Ishikawa (cell line): ENCODE results near the gene UNC5B.

Experiments
- CEBPB ChIP-seq: IDR thresholded peaks from 2 replicates; pipeline ENCODE4 v1.6.1; 2012
- CREB1 ChIP-seq: IDR thresholded peaks from 2 replicates; pipeline ENCODE4 v1.6.1; 2012; ENCODE audit warnings: low read depth
- EGR1 ChIP-seq: IDR thresholded peaks from 2 replicates; pipeline ENCODE4 v1.6.1; 2012
- EP300 ChIP-seq: IDR thresholded peaks from 2 replicates; pipeline ENCODE4 v1.6.1; 2012; ENCODE audit warnings: borderline replicate concordance
- FOXM1 ChIP-seq: IDR thresholded peaks from 2 replicates; pipeline ENCODE4 v1.6.1; 2012; ENCODE audit warnings: low read depth, borderline replicate concordance
- MAX ChIP-seq: IDR thresholded peaks from 2 replicates; pipeline ENCODE4 v1.6.1; 2012
- NFIC ChIP-seq: IDR thresholded peaks from 2 replicates; pipeline ENCODE4 v1.6.1; 2012
- RAD21 ChIP-seq: IDR thresholded peaks from 2 replicates; pipeline ENCODE4 v1.6.1; 2012; ENCODE audit warnings: low read depth
- TAF1 ChIP-seq: IDR thresholded peaks from 2 replicates; pipeline ENCODE4 v1.6.1; 2012; ENCODE audit warnings: low read depth, mild to moderate bottlenecking
- TCF12 ChIP-seq: IDR thresholded peaks from 2 replicates; pipeline ENCODE4 v1.6.1; 2012; ENCODE audit warnings: low read depth
- TEAD4 ChIP-seq: IDR thresholded peaks from 2 replicates; pipeline ENCODE4 v1.6.1; 2012
- USF1 ChIP-seq: IDR thresholded peaks from 2 replicates; pipeline ENCODE4 v1.6.1; 2012
- YY1 ChIP-seq: IDR thresholded peaks from 2 replicates; pipeline ENCODE4 v1.6.1; 2012; ENCODE audit warnings: low read depth
- ZBTB7A ChIP-seq: IDR thresholded peaks from 2 replicates; pipeline ENCODE4 v1.6.1; 2012; ENCODE audit warnings: low read depth
- TF ChIP-seq, protein P1 (sequence below): IDR thresholded peaks from 2 replicates; pipeline ENCODE4 v1.6.1; 2012; ENCODE audit warnings: low read depth, mild to moderate bottlenecking

The UNC5B gene

DNA sequence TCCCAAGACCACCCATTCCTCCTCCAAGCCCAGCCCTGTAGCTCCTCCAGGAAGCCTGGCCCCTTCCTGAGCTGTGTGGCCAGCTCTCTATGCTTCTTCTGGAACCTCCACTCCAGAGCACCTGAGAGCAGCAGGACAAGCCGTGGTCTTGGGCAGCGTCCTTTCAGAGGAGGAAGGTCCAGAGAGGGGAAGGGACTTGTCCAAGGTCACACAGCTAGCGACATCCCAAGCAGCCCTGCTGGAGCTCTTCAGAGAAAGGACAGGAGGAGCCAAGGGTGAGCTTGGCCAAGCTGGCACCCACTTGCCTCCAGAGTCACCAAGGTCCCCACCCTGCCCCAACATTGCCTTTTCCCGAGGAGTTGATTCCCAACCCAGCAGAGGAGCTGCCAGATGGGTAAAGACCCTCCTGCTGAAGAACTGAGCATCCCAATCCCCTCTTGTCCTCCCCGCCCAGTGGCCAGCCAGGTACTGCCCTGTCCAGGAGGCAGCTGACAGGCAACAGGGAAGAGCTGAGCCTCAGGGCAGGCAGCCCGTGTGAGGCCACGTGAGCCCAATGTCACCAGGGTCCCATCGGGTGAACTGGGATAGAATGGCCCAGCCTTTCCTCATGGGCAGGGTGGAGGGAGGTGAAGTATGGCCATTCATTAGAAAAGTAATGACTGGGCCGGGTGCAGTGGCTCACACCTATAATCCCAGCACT lies 46.2 kb downstream of the UNC5B start:
- no peak for TF ChIP-seq EP300
- TF ChIP-seq TEAD4, result no peak
- no peak for TF ChIP-seq TAF1
- TF ChIP-seq NFIC, result no peak
- TF ChIP-seq TCF12, result no peak
- no peak for TF ChIP-seq RAD21

- TF ChIP-seq EGR1, result no peak
- TF ChIP-seq TEAD4, result no peak
- TF ChIP-seq CREB1, result no peak
- no peak for TF ChIP-seq EP300
- no peak for TF ChIP-seq ZBTB7A
- TF ChIP-seq CEBPB, result no peak
- no peak for TF ChIP-seq MAX
- no peak for TF ChIP-seq RAD21
- no peak for TF ChIP-seq TAF1
- no peak for TF ChIP-seq USF1
- TF ChIP-seq FOXM1, result no peak
- no peak for TF ChIP-seq NFIC
- no peak for TF ChIP-seq YY1
- TF ChIP-seq TCF12, result no peak
- TF ChIP-seq, protein P1, sequence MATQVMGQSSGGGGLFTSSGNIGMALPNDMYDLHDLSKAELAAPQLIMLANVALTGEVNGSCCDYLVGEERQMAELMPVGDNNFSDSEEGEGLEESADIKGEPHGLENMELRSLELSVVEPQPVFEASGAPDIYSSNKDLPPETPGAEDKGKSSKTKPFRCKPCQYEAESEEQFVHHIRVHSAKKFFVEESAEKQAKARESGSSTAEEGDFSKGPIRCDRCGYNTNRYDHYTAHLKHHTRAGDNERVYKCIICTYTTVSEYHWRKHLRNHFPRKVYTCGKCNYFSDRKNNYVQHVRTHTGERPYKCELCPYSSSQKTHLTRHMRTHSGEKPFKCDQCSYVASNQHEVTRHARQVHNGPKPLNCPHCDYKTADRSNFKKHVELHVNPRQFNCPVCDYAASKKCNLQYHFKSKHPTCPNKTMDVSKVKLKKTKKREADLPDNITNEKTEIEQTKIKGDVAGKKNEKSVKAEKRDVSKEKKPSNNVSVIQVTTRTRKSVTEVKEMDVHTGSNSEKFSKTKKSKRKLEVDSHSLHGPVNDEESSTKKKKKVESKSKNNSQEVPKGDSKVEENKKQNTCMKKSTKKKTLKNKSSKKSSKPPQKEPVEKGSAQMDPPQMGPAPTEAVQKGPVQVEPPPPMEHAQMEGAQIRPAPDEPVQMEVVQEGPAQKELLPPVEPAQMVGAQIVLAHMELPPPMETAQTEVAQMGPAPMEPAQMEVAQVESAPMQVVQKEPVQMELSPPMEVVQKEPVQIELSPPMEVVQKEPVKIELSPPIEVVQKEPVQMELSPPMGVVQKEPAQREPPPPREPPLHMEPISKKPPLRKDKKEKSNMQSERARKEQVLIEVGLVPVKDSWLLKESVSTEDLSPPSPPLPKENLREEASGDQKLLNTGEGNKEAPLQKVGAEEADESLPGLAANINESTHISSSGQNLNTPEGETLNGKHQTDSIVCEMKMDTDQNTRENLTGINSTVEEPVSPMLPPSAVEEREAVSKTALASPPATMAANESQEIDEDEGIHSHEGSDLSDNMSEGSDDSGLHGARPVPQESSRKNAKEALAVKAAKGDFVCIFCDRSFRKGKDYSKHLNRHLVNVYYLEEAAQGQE, result no peak
These were observed 46.9 kb downstream of the UNC5B start for GRCh38 chr10:71259282-71259681.

DNA sequence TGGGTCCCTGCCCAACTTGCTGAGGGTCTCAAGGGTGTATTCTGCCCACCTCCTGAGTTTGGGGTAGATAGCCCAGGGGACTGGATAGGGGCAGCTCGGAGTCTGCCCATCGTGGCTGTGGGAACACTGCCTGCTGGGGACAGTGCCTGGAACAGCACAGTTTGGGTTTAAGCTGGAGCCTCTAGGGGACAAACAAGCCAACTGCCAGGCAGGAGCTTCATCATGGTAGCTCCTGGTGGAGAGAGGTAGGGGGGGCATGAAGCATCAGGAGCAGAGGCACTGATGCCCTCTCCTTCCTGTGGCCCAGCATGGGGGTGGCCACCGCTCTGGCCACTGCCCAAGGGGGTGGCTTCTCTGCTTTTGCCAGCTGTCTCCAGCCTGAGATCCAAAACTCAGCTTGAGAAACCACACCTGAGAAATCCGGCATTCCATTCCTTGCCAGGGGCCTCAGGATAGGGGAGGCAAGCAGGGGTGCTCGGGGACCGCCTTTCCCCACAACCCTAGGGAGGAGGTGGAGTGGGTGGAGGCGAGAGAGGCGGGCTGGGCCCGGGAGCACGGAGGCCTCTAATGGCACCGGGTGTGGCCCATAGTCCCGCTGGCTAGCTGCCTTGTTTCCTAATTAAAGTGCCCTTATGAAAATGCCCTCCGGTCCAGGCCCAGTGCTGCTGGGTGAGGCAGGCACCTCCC lies 47.6 kb downstream of the UNC5B start:
- TF ChIP-seq TAF1 (no peak), TCF12 (no peak), FOXM1 (no peak), USF1 (no peak), CEBPB (no peak), EGR1 (peak; percentile 71), RAD21 (no peak), NFIC (0 out of 2 replicates have a peak, but pooled peaks have one; percentile 13), TEAD4 (no peak), YY1 (no peak)

DNA sequence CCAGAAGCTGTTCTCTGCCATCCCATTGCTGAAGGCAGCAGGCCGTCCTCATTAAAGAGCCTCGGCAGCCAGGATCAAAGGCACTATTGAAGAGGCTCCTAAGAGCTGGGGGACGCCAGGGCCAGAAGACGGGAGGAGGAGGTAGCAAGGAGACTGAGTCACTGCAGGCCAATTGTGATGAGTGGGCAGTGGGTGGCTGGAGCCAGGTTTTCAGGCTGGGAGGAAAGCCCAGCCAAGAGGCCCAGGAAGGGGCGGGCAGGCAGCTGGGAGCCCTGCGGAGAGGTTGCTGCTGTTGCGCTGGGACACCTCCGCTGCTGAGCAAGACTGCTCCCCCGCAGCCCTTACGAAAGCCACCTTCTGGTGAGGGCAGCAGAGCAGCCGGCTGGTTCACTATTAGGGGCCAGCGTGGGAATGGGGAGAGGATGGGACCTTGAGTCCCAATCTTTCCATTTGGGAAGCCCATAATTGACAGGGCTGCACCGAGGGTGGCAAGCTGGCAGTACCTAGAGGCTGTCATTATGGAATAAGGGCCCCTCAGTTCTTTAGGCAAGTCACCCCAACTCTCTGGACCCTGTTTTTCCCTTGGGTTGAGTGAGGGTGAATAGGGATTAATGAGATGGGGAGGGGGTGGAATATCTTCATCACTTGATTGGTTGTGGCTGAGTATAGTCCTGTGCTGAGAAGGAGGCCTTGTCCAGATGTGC lies 48.4 kb downstream of the UNC5B start:
- TF ChIP-seq MAX (no peak), NFIC (peak; percentile 44; the same call in 1 of the 2 replicates), FOXM1 (no peak), TCF12 (peak; percentile 44; the same call in 1 of the 2 replicates), EP300 (peak; percentile 44; the same call in 1 of the 2 replicates), EGR1 (peak; percentile 51; the same call in 1 of the 2 replicates), CEBPB (0 out of 2 replicates have a peak, but pooled peaks have one; percentile 46), USF1 (no peak)

GRCh38 chr10:71262027-71262426 lies 49.7 kb downstream of the UNC5B start:
- no peak for TF ChIP-seq CREB1
- no peak for TF ChIP-seq CEBPB
- TF ChIP-seq TEAD4, result no peak
- TF ChIP-seq EGR1, result no peak
- no peak for TF ChIP-seq FOXM1
- TF ChIP-seq EP300, result no peak
- TF ChIP-seq RAD21, result no peak
- TF ChIP-seq TAF1, result no peak
- TF ChIP-seq ZBTB7A, result no peak
- no peak for TF ChIP-seq YY1
- TF ChIP-seq NFIC, result no peak
- TF ChIP-seq, protein P1, result no peak
- no peak for TF ChIP-seq USF1
- no peak for TF ChIP-seq MAX
- no peak for TF ChIP-seq TCF12
